ENCODE data around the gene KIF16B.
"Not testable (repeated sequence)": the region's sequence is repeated elsewhere in the genome, so short reads cannot be mapped to it uniquely, and the experiment has no call there.

Gene KIF16B

DNA sequence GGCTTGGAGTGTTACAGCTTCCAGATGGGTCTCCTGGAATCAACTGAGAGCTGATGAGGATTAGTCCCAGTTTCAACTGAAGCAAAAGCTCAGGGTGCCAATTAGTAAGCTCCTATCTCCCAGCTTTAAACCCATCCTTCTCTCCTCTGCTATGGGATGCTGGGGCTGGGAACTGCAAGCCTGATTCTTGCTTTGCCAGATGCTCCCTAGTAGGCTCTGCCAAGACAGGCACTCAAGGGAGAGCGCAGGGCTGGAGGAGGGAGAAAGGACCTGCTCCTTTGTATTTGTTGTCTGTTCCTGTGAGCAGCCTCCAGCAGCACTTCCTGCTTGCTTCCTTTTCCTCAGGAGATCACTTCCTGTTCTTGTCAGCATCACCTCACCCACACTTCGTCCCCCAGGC, 309.7 kb downstream of the KIF16B start:
- no peaks in the 10 kb centered on the region for H3K27me3 ChIP-seq (replicated peaks; ENCODE audit: control insufficient read depth, insufficient read depth, low read length)
- H3K9me3 ChIP-seq (ENCODE audit: control insufficient read depth, low read length), result peaks cover 10% of the 10 kb centered on the region
- no peak overlapping the region for H3K9ac ChIP-seq (ENCODE audit: low read length)
- no peak overlapping the region for H3K4me3 ChIP-seq (ENCODE audit: low read length)
- H3K36me3 ChIP-seq (ENCODE audit: control insufficient read depth, insufficient read depth, low read length, severe bottlenecking), result no peaks in the 10 kb centered on the region
- H3K4me1 ChIP-seq (ENCODE audit: control insufficient read depth, insufficient read depth, low read length), result no peaks in the 10 kb centered on the region
- no peak for DNase-seq (ENCODE audit: low read depth)

DNA sequence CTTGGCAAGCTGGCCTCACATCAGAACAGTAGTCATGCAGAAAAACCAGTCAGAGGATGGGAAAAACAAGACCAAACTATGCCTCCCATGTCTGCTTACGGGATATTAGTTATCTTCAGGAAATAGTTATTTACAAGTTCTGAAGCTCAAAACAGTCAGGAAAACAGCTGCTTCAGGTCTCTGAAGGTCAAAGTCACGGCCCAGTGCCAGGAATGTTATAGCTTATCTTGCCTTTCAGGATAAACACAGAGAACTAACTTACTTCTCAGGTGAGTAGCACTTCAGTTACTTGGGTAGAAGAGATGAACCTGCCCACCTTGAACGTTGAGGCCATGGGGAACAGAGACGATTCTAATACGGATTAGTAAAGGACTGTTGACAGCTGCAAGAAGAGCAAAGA, 310.7 kb downstream of the KIF16B start:
- Histone ChIP-seq H3K4me1 (ENCODE audit: control insufficient read depth, insufficient read depth, low read length) (no peaks in the 10 kb centered on the region), H3K4me3 (ENCODE audit: low read length) (no peak overlapping the region), H3K36me3 (ENCODE audit: control insufficient read depth, insufficient read depth, low read length, severe bottlenecking) (no peaks in the 10 kb centered on the region), H3K27me3 (replicated peaks; ENCODE audit: control insufficient read depth, insufficient read depth, low read length) (no peaks in the 10 kb centered on the region), H3K9me3 (ENCODE audit: control insufficient read depth, low read length) (peaks cover 10% of the 10 kb centered on the region), H3K9ac (ENCODE audit: low read length) (no peak overlapping the region)
- DNase-seq (ENCODE audit: low read depth), result no peak

DNA sequence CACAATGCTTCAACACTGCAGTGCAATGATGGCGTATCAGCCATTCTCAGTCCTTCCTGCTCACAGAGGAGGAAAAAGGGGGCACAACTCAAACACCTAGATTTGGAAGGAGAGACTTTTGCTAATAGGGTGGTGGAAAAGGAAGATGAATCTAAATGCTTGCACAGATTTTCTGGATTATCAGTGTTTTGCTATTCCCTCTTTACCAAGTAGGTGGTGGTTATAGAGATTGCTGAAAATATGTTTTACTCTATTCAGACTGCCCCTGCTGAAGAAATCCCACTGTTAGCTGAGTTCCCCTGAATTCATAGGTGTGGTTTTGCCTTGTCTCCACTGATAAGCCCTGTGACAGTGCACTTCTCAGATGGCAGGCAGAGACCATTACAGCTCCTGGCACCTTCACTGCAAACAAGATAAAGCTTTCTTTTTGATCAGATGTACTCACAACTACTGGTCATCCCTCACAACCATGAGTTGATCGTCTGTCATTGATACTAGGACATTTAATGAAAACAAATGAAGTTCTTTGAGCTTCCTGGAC, 311.4 kb downstream of the KIF16B start:
- H3K4me1 ChIP-seq (ENCODE audit: control insufficient read depth, insufficient read depth, low read length), result no peaks in the 10 kb centered on the region
- no peaks in the 10 kb centered on the region for H3K36me3 ChIP-seq (ENCODE audit: control insufficient read depth, insufficient read depth, low read length, severe bottlenecking)
- peaks cover 10% of the 10 kb centered on the region for H3K9me3 ChIP-seq (ENCODE audit: control insufficient read depth, low read length)
- no peak overlapping the region for H3K9ac ChIP-seq (ENCODE audit: low read length)
- no peaks in the 10 kb centered on the region for H3K27me3 ChIP-seq (replicated peaks; ENCODE audit: control insufficient read depth, insufficient read depth, low read length)
- DNase-seq (ENCODE audit: low read depth), result no peak
- no peak overlapping the region for H3K4me3 ChIP-seq (ENCODE audit: low read length)

DNA sequence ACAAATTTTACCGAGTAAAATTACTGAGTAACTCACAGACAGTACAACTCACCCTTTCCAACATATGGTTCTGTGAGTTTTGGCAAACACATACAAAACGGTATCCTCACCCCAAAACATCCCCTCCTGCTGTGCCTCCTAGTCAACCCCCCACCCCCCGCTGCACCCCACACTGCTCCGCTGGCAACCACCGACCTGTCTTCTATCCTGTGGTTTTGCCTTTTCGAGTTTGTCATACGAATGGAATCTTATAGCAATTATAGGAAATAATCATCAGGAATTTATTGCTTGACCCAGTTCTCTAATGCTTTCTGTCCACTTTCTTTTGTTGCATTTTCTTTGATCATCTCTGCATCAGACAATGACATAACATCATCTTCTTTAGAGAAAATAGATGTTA, 312.3 kb downstream of the KIF16B start:
- peak; percentile 13 for DNase-seq (ENCODE audit: low read depth)
- Histone ChIP-seq H3K27me3 (replicated peaks; ENCODE audit: control insufficient read depth, insufficient read depth, low read length) (no peaks in the 10 kb centered on the region), H3K9me3 (ENCODE audit: control insufficient read depth, low read length) (peaks cover 5% of the 10 kb centered on the region), H3K36me3 (ENCODE audit: control insufficient read depth, insufficient read depth, low read length, severe bottlenecking) (no peaks in the 10 kb centered on the region), H3K4me3 (ENCODE audit: low read length) (no peak overlapping the region), H3K4me1 (ENCODE audit: control insufficient read depth, insufficient read depth, low read length) (no peaks in the 10 kb centered on the region), H3K9ac (ENCODE audit: low read length) (no peak overlapping the region)

DNA sequence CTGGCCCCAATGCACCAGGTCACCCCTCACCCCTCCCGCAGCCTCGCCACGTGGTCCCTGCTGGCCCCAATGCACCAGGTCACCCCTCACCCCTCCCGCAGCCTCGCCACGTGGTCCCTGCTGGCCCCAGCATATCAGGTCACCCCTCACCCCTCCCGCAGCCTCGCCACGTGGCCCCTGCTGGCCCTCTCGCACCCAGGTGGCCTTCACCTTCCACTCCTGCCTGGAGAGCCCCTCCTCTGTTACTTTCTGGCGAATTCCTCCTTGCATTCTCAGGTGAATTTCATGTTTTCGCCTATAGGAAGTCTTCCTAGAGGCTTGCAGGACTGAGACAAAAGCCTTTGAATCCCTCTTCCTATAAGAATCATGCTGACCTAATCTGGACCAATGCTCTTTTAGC, 313.1 kb downstream of the KIF16B start:
- not testable (repeated sequence) for DNase-seq (ENCODE audit: low read depth); H3K9ac ChIP-seq (ENCODE audit: low read length); H3K4me1 ChIP-seq (ENCODE audit: control insufficient read depth, insufficient read depth, low read length); H3K9me3 ChIP-seq (ENCODE audit: control insufficient read depth, low read length); H3K36me3 ChIP-seq (ENCODE audit: control insufficient read depth, insufficient read depth, low read length, severe bottlenecking); H3K4me3 ChIP-seq (ENCODE audit: low read length); H3K27me3 ChIP-seq (replicated peaks; ENCODE audit: control insufficient read depth, insufficient read depth, low read length)

DNA sequence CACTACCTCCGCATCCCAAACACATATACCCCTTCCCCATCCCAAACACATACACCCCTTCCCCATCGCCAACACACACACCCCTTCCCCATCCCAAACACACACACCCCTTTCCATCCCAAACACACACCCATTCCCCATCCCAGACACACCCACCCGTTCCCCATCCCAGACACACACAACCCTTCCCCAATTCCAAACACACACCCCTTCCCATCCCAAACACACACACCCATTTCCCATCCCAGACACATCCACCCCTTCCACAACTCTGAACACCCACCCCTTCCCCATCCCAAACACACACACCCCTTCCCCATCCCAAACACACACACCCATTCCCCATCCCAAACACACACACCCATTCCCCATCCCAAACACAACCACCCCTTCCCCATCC, 314.5 kb downstream of the KIF16B start:
- no peaks in the 10 kb centered on the region for H3K4me1 ChIP-seq (ENCODE audit: control insufficient read depth, insufficient read depth, low read length)
- H3K27me3 ChIP-seq (replicated peaks; ENCODE audit: control insufficient read depth, insufficient read depth, low read length), result no peaks in the 10 kb centered on the region
- H3K4me3 ChIP-seq (ENCODE audit: low read length), result no peak overlapping the region
- H3K9ac ChIP-seq (ENCODE audit: low read length), result no peak overlapping the region
- H3K9me3 ChIP-seq (ENCODE audit: control insufficient read depth, low read length), result no peaks in the 10 kb centered on the region
- H3K36me3 ChIP-seq (ENCODE audit: control insufficient read depth, insufficient read depth, low read length, severe bottlenecking), result no peaks in the 10 kb centered on the region
- no peak for DNase-seq (ENCODE audit: low read depth)

DNA sequence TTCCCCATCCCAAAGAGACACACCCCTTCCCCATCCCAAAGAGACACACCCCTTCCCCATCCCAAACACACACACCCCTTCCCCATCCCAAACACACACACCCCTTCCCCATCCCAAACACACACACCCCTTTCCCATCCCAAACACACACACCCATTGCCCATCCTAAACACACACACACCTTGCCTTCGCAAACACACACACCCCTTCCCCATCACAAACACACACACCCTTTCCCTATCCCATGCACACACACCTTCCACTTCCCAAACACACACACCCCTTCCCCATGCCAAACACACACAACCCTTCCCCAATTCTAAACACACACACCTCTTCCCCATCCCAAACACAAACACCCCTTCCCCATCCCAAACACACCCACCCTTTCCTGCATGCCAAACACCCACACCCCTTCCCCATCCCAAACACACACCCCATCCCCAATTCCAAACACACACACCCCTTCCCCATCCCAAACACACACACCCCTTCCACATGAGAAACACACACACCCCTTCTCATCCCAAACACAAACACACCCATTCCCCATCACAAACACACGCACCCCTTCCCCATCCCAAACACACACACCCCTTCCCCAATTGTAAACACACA, 315.3 kb downstream of the KIF16B start:
- Histone ChIP-seq H3K9ac (ENCODE audit: low read length) (no peak overlapping the region), H3K36me3 (ENCODE audit: control insufficient read depth, insufficient read depth, low read length, severe bottlenecking) (no peaks in the 10 kb centered on the region), H3K27me3 (replicated peaks; ENCODE audit: control insufficient read depth, insufficient read depth, low read length) (no peaks in the 10 kb centered on the region), H3K4me3 (ENCODE audit: low read length) (no peak overlapping the region), H3K9me3 (ENCODE audit: control insufficient read depth, low read length) (no peaks in the 10 kb centered on the region), H3K4me1 (ENCODE audit: control insufficient read depth, insufficient read depth, low read length) (no peaks in the 10 kb centered on the region)
- no peak for DNase-seq (ENCODE audit: low read depth)

DNA sequence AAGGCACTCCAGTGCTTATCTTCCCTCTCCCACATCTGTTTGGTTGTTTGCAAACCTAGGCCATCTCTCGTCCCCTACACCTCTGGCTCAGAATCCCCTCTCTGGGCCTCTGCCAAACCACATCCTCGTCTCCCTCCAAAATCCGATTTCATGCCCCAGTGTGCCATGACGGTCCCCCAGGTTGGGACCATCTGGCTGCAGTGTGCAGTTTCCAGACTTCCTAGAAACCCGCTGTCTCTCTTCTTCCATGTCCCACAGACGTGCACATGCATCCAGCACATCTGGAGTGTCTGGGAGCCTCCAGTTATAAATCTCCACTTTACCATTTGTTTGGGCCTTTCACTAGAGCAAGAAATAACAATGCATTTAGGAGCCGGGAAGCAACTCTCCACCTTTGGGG, 316.2 kb downstream of the KIF16B start:
- no peaks in the 10 kb centered on the region for H3K4me1 ChIP-seq (ENCODE audit: control insufficient read depth, insufficient read depth, low read length)
- no peaks in the 10 kb centered on the region for H3K36me3 ChIP-seq (ENCODE audit: control insufficient read depth, insufficient read depth, low read length, severe bottlenecking)
- H3K9ac ChIP-seq (ENCODE audit: low read length), result no peak overlapping the region
- DNase-seq (ENCODE audit: low read depth), result no peak
- no peaks in the 10 kb centered on the region for H3K27me3 ChIP-seq (replicated peaks; ENCODE audit: control insufficient read depth, insufficient read depth, low read length)
- no peaks in the 10 kb centered on the region for H3K9me3 ChIP-seq (ENCODE audit: control insufficient read depth, low read length)
- no peak overlapping the region for H3K4me3 ChIP-seq (ENCODE audit: low read length)

DNA sequence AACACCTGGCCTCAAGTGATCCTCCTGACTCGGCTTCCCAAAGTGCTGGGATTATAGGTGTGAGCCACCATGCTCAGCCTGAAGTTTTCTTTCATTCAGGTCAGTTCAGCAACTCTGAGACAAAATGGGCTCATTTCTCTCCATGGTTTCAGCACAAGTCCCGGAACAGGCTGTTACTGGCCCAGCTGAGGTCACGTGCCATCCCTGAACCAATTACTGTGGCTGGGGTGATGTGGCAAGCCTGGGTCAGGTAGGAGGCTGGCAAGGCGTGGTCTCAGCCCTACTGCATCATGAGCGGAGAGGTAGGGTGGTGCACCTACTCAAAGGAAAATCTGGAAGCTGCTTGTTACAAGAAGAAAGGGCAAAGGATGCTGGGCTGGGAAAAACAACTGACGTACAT, 326.4 kb downstream of the KIF16B start:
- H3K4me3 ChIP-seq (ENCODE audit: low read length), result no peak overlapping the region
- H3K36me3 ChIP-seq (ENCODE audit: control insufficient read depth, insufficient read depth, low read length, severe bottlenecking), result no peaks in the 10 kb centered on the region
- H3K9me3 ChIP-seq (ENCODE audit: control insufficient read depth, low read length), result no peaks in the 10 kb centered on the region
- H3K27me3 ChIP-seq (replicated peaks; ENCODE audit: control insufficient read depth, insufficient read depth, low read length), result peaks cover 6% of the 10 kb centered on the region
- H3K9ac ChIP-seq (ENCODE audit: low read length), result no peak overlapping the region
- no peak for DNase-seq (ENCODE audit: low read depth)
- H3K4me1 ChIP-seq (ENCODE audit: control insufficient read depth, insufficient read depth, low read length), result no peaks in the 10 kb centered on the region

DNA sequence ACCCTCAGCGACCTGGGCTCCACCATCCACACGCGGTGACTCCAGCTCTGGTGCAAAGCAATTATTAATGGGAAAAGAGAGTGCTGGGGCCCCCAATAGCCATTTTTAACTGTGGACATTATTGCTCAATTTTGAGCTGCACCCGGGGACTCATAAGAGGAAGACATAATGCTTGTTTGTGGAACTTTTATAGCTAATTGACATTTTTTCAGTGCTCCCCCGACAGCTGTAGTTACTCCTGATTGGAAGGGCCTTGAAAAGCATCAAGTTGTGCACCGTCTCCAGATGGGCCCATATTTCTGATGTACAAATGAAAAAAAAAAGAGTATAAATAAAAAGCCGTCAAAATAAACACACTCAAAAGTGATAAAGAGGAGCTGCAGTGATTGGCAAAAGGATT, 327.0 kb downstream of the KIF16B start:
- no peak for DNase-seq (ENCODE audit: low read depth)
- no peaks in the 10 kb centered on the region for H3K9me3 ChIP-seq (ENCODE audit: control insufficient read depth, low read length)
- no peak overlapping the region for H3K9ac ChIP-seq (ENCODE audit: low read length)

DNA sequence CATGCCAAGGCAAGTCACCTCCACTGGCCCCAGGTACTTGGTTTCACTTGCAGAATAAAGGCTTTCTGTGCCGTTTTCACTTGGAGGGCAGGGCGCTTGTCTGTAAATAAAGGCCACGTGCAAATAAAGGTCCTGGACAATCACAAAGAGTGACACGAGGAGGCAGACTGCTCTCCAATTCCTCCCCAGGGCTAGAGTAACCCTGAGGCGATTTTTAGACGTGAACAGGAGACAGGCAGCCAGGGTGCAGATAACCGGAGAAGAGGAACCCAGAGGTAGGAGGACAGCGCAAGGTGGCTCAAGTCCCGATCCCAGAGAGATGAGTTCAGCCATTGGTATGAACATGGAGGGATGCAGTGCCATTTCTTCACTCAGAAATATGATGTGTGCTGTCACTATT, 327.4 kb downstream of the KIF16B start:
- H3K36me3 ChIP-seq (ENCODE audit: control insufficient read depth, insufficient read depth, low read length, severe bottlenecking), result no peaks in the 10 kb centered on the region
- no peak for DNase-seq (ENCODE audit: low read depth)
- peaks cover 6% of the 10 kb centered on the region for H3K27me3 ChIP-seq (replicated peaks; ENCODE audit: control insufficient read depth, insufficient read depth, low read length)
- no peak overlapping the region for H3K4me3 ChIP-seq (ENCODE audit: low read length)
- H3K9ac ChIP-seq (ENCODE audit: low read length), result no peak overlapping the region
- no peaks in the 10 kb centered on the region for H3K4me1 ChIP-seq (ENCODE audit: control insufficient read depth, insufficient read depth, low read length)
- H3K9me3 ChIP-seq (ENCODE audit: control insufficient read depth, low read length), result peaks cover under 1% of the 10 kb centered on the region

More for the DNA sequence above, 327.0 kb downstream of the KIF16B start:
- H3K27me3 ChIP-seq (replicated peaks; ENCODE audit: control insufficient read depth, insufficient read depth, low read length), result peaks cover 6% of the 10 kb centered on the region
- H3K36me3 ChIP-seq (ENCODE audit: control insufficient read depth, insufficient read depth, low read length, severe bottlenecking), result no peaks in the 10 kb centered on the region
- no peaks in the 10 kb centered on the region for H3K4me1 ChIP-seq (ENCODE audit: control insufficient read depth, insufficient read depth, low read length)
- no peak overlapping the region for H3K4me3 ChIP-seq (ENCODE audit: low read length)

DNA sequence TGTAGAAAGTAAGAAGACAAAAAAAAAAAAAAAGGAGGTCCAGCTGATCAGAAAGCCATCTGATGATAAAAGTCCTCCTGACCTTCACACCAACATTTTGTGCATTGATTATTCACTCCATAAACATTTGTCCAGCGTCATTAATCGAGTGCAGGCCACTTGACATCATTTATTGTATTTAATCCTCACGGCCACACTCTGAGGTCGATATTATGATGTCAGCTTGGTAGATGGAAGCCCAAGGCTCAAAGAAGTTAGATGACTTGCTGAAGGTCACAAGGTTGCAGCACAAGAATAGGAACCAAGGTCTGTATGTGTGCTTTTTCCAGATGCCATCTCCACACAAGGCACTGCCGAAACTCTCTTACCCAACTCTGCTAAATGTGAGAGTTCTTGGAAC, 328.4 kb downstream of the KIF16B start:
- no peak overlapping the region for H3K9ac ChIP-seq (ENCODE audit: low read length)
- no peaks in the 10 kb centered on the region for H3K4me1 ChIP-seq (ENCODE audit: control insufficient read depth, insufficient read depth, low read length)
- H3K4me3 ChIP-seq (ENCODE audit: low read length), result no peak overlapping the region
- H3K9me3 ChIP-seq (ENCODE audit: control insufficient read depth, low read length), result peaks cover 10% of the 10 kb centered on the region
- no peaks in the 10 kb centered on the region for H3K36me3 ChIP-seq (ENCODE audit: control insufficient read depth, insufficient read depth, low read length, severe bottlenecking)
- H3K27me3 ChIP-seq (replicated peaks; ENCODE audit: control insufficient read depth, insufficient read depth, low read length), result peaks cover 6% of the 10 kb centered on the region
- no peak for DNase-seq (ENCODE audit: low read depth)

Data from adipocyte (in vitro differentiated cells).